MCF 10A (cell line): ENCODE results near the gene SERPIND1. TPM values are rescaled to one million over a fixed set of nuclear protein-coding genes. Genes with fewer than 3 reads are reported as not detected.

Experiments
- BruUV-seq: library from RNA; stranded (reverse); fragments of 400-500 nt; replicated peaks from 2 replicates; lab custom pipeline; 2021; lab: Mats Ljungman, UMichigan
- CTCF ChIA-PET: fragments of 300-600 bp; sonication (Branson Sonifier 250); formaldehyde crosslinking; extraction: SDS; loops from one replicate; lab custom pipeline; 2021; ENCODE audit warnings: antibody characterized with exemption, inconsistent platforms; lab: Yijun Ruan, JAX
- POLR2A ChIA-PET: fragments of 300-600, 350-650 bp; sonication (Branson Sonifier 250); formaldehyde crosslinking; extraction: SDS; loops from one replicate; lab custom pipeline; 2020; ENCODE audit warnings: antibody characterized with exemption, inconsistent platforms; lab: Yijun Ruan, JAX
- DNase-seq: peaks from one replicate; pipeline ENCODE4 v3.0.0-alpha.2; 2018; ENCODE audit not compliant: unreplicated experiment
- H3K27ac Mint-ChIP-seq: one replicate; pipeline ENCODE4 v1.8.0; 2022; ENCODE audit warnings: mild to moderate bottlenecking, low read depth, mixed read lengths; ENCODE audit not compliant: unreplicated experiment
- H3K27me3 Mint-ChIP-seq: one replicate; pipeline ENCODE4 v1.8.0; 2022; ENCODE audit warnings: mixed read lengths; ENCODE audit not compliant: insufficient read depth, unreplicated experiment
- H3K36me3 Mint-ChIP-seq: one replicate; pipeline ENCODE4 v1.8.0; 2022; ENCODE audit warnings: mild to moderate bottlenecking, moderate library complexity, mixed read lengths; ENCODE audit not compliant: insufficient read depth, unreplicated experiment
- H3K4me1 Mint-ChIP-seq: one replicate; pipeline ENCODE4 v1.8.0; 2022; ENCODE audit warnings: mixed read lengths; ENCODE audit not compliant: insufficient read depth, unreplicated experiment
- H3K4me3 Mint-ChIP-seq: one replicate; pipeline ENCODE4 v1.8.0; 2022; ENCODE audit warnings: mild to moderate bottlenecking, moderate library complexity, mixed read lengths; ENCODE audit not compliant: unreplicated experiment
- H3K9me3 Mint-ChIP-seq: one replicate; pipeline ENCODE4 v1.8.0; 2022; ENCODE audit warnings: mixed read lengths; ENCODE audit not compliant: unreplicated experiment
- CTCF ChIP-seq: fragments of 200-600 bp; IDR thresholded peaks from one replicate; pipeline ENCODE4 v1.8.0; 2022; ENCODE audit warnings: antibody characterized with exemption, mild to moderate bottlenecking; ENCODE audit not compliant: unreplicated experiment
- intact Hi-C: fragments of 100-400 bp; cut with micrococcal nuclease; formaldehyde crosslinking; loops from 2 replicates; pipeline ENCODE4 v1.14.1; 2022
- total RNA-seq: library from RNA; stranded (reverse); gene quantifications from 2 replicates; pipeline ENCODE4 v1.2.3, GENCODE V29; 2022

SERPIND1 gene
- total RNA-seq, 1 experiment from 2014 or later = not detected

GRCh38 chr22:20799449-20799848 is 25.5 kb downstream of the SERPIND1 start:
- Mint-ChIP-seq H3K4me3 (no peak overlapping the region), H3K27me3 (no peaks in the 10 kb centered on the region), H3K27ac (no peak overlapping the region), H3K4me1 (no peaks in the 10 kb centered on the region), H3K36me3 (peaks cover 76% of the 10 kb centered on the region), H3K9me3 (no peaks in the 10 kb centered on the region)
- intact Hi-C loops = no loop called here
- no peak for TF ChIP-seq CTCF
- no peak for DNase-seq
- ChIA-PET POLR2A (no interaction called here), CTCF (interaction anchor here (1.9 kb wide), 1 partner anchor 15 kb away, joined by 10 read pairs; no protein-coding TSS in a partner anchor)
- no TSS peak for BruUV-seq

GRCh38 chr22:20802452-20802851 is 28.5 kb downstream of the SERPIND1 start:
- TF ChIP-seq CTCF = no peak
- DNase-seq = no peak
- Mint-ChIP-seq H3K36me3 (peaks cover 80% of the 10 kb centered on the region), H3K4me1 (peaks cover 13% of the 10 kb centered on the region), H3K27me3 (no peaks in the 10 kb centered on the region), H3K4me3 (no peak overlapping the region), H3K9me3 (no peaks in the 10 kb centered on the region), H3K27ac (no peak overlapping the region)
- no TSS peak for BruUV-seq
- intact Hi-C loops = no loop called here
- ChIA-PET CTCF (no interaction called here), POLR2A (no interaction called here)

- no peak for TF ChIP-seq CTCF
- BruUV-seq = no TSS peak
- Mint-ChIP-seq H3K4me1 (peaks cover 16% of the 10 kb centered on the region), H3K27ac (no peak overlapping the region), H3K36me3 (peaks cover 83% of the 10 kb centered on the region), H3K9me3 (no peaks in the 10 kb centered on the region), H3K4me3 (no peak overlapping the region), H3K27me3 (no peaks in the 10 kb centered on the region)
- POLR2A ChIA-PET = no interaction called here
- intact Hi-C loops = no loop called here
- DNase-seq = no peak
- CTCF ChIA-PET = interaction anchor here (1.0 kb wide), 1 partner anchor 11 kb away, joined by 3 read pairs; no protein-coding TSS in a partner anchor
Measured at GRCh38 chr22:20802922-20803553, 29.1 kb downstream of the SERPIND1 start.

GRCh38 chr22:20803696-20804324 is 29.9 kb downstream of the SERPIND1 start:
- ChIA-PET POLR2A (no interaction called here), CTCF (interaction anchor here (0.6 to 1.1 kb wide), 3 partner anchors 10 to 42 kb away, joined by 3 to 4 read pairs (median 3); no protein-coding TSS in a partner anchor)
- Mint-ChIP-seq H3K4me1 (peaks cover 16% of the 10 kb centered on the region), H3K9me3 (no peaks in the 10 kb centered on the region), H3K4me3 (no peak overlapping the region), H3K36me3 (peaks cover 80% of the 10 kb centered on the region), H3K27me3 (no peaks in the 10 kb centered on the region), H3K27ac (peak overlapping the region; percentile 67)
- peak; percentile 59 for TF ChIP-seq CTCF
- BruUV-seq = no TSS peak
- intact Hi-C loops = no loop called here
- peak; percentile 39 for DNase-seq
